ENCODE data around the gene COL15A1. TPM values are rescaled to one million over a fixed set of nuclear protein-coding genes. Genes with fewer than 3 reads are reported as not detected.

COL15A1 gene
- total RNA-seq, 6 experiments from 2014 or later, result 0.07 to 0.58 (median 0.11) TPM; not detected in 2

GRCh38 chr9:99026271-99026955 is 82.7 kb downstream of the COL15A1 start:
- WGBS (ENCODE audit: insufficient coverage, low coverage, low lambda C conversion rate, missing lambda C conversion rate), result 74% methylated on average over 6 of the region's 6 CpGs
- ATAC-seq (no peak), DNase-seq (no peak)
- Histone ChIP-seq H3K4me1 (no peaks in the 10 kb centered on the region), H3K27me3 (no peaks in the 10 kb centered on the region), H3K27ac (no peak overlapping the region), H3K4me3 (no peak overlapping the region), H3K9me3 (no peaks in the 10 kb centered on the region), H3K36me3 (no peaks in the 10 kb centered on the region)
- intact Hi-C loops (cut with DNase I), result no loop called here
- TF ChIP-seq POLR2A (IDR thresholded peaks at IDR 0.05), result no peak
- no peak for TF ChIP-seq CTCF (IDR thresholded peaks at IDR 0.05)

- Histone ChIP-seq H3K27me3 (no peaks in the 10 kb centered on the region), H3K27ac (no peak overlapping the region), H3K9me3 (no peaks in the 10 kb centered on the region), H3K4me1 (no peaks in the 10 kb centered on the region), H3K36me3 (no peaks in the 10 kb centered on the region), H3K4me3 (no peak overlapping the region)
- intact Hi-C loops (cut with DNase I), result no loop called here
- DNase-seq (no peak), ATAC-seq (no peak)
- TF ChIP-seq CTCF (IDR thresholded peaks at IDR 0.05), result no peak
- no peak for TF ChIP-seq POLR2A (IDR thresholded peaks at IDR 0.05)
- 68% methylated on average over 3 of the region's 3 CpGs for WGBS (ENCODE audit: insufficient coverage, low coverage, low lambda C conversion rate, missing lambda C conversion rate)
Measured at GRCh38 chr9:99026956-99027298, 83.2 kb downstream of the COL15A1 start.

- H3K4me1 ChIP-seq, result no peaks in the 10 kb centered on the region
- H3K36me3 ChIP-seq, result no peaks in the 10 kb centered on the region
- intact Hi-C loops (cut with DNase I), result no loop called here
- no peak for ATAC-seq
- DNase-seq, result no peak
- WGBS (ENCODE audit: insufficient coverage, low coverage, low lambda C conversion rate, missing lambda C conversion rate), result 60% methylated on average over 1 of the region's 1 CpG
- no peaks in the 10 kb centered on the region for H3K27me3 ChIP-seq
- H3K27ac ChIP-seq, result no peak overlapping the region
- H3K9me3 ChIP-seq, result no peaks in the 10 kb centered on the region
- H3K4me3 ChIP-seq, result no peak overlapping the region
- TF ChIP-seq POLR2A (IDR thresholded peaks at IDR 0.05) (no peak), CTCF (IDR thresholded peaks at IDR 0.05) (no peak)
Measured at GRCh38 chr9:99027443-99027842, 83.7 kb downstream of the COL15A1 start.

- no peaks in the 10 kb centered on the region for H3K36me3 ChIP-seq
- no peak for DNase-seq
- no peaks in the 10 kb centered on the region for H3K4me1 ChIP-seq
- no peaks in the 10 kb centered on the region for H3K9me3 ChIP-seq
- H3K27ac ChIP-seq, result no peak overlapping the region
- no peak for ATAC-seq
- H3K4me3 ChIP-seq, result no peak overlapping the region
- 80% methylated on average over 2 of the region's 2 CpGs for WGBS (ENCODE audit: insufficient coverage, low coverage, low lambda C conversion rate, missing lambda C conversion rate)
- no peaks in the 10 kb centered on the region for H3K27me3 ChIP-seq
- TF ChIP-seq CTCF (IDR thresholded peaks at IDR 0.05), result no peak
- no peak for TF ChIP-seq POLR2A (IDR thresholded peaks at IDR 0.05)
- intact Hi-C loops (cut with DNase I), result no loop called here
Measured at GRCh38 chr9:99029083-99029645, 85.5 kb downstream of the COL15A1 start.
